Measurements from ENCODE around the gene MAB21L4.

MAB21L4 gene

DNA sequence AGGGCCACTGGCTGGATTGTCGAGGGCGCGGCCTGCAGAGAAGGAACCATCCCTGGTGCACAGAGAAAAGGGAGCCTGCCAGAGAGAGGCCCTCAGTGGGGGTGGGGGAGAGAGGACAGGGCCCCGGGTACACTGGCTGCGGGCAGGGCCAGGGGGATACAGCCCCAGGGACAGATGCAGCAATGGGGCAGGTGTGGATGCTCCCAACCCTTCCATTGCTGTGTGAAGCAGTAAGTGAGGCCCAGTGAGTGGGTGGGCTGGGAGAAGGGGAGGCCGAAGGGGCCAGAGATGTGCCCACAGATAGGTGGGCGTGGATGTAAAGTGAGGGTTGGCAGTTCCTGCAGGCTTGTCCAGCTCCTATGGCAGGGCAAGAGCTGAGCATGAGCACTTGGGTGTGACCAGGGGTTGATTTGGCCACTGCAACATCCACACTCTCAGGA, 19.9 kb downstream of the MAB21L4 start:
- TF ChIP-seq, protein P1, sequence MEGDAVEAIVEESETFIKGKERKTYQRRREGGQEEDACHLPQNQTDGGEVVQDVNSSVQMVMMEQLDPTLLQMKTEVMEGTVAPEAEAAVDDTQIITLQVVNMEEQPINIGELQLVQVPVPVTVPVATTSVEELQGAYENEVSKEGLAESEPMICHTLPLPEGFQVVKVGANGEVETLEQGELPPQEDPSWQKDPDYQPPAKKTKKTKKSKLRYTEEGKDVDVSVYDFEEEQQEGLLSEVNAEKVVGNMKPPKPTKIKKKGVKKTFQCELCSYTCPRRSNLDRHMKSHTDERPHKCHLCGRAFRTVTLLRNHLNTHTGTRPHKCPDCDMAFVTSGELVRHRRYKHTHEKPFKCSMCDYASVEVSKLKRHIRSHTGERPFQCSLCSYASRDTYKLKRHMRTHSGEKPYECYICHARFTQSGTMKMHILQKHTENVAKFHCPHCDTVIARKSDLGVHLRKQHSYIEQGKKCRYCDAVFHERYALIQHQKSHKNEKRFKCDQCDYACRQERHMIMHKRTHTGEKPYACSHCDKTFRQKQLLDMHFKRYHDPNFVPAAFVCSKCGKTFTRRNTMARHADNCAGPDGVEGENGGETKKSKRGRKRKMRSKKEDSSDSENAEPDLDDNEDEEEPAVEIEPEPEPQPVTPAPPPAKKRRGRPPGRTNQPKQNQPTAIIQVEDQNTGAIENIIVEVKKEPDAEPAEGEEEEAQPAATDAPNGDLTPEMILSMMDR (IDR thresholded peaks at IDR 0.05; ENCODE audit: insufficient read depth, low read length, poor library complexity, severe bottlenecking): no peak
- no peak for DNase-seq (ENCODE audit: extremely low read depth, insufficient read length)

DNA sequence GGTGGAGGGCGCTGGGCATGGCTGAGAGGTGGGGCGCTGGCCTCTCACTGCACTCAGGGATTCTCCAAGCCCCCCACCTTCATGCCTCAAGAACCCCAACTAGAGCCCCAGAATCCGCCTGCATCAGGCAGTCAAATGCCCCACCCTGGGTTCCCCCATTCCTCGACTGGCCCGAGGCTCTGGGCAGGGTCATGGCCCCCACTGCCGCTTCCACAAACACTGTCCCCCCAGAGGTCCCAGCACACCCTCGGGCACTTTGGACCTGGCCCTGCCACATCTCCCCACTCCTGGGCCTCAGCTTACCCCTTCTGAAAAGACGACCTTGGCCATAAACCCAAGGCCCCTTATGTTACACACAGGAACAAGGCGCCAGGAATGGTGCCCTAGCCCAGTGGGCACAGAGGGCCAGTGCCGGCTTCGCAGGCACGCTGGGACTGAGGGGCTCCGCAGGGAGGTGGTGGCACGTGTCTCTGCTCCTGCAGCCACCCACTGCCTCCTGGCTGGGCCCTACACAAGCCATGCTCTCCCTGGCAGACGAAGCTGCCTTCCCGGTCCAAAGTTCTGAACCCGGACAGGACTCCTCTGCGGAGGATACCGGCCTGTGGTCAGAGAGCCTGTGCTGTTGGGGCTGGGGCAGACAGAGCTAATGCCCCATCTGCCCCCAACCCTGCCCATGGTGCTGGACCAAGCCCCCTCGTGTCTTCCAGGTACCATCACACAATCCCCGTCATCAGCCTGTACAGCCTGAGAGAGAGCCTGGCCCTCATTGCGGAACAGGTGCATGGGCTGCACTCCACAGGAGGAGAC, 20.5 kb downstream of the MAB21L4 start:
- Histone ChIP-seq H3K27me3 (replicated peaks; ENCODE audit: control insufficient read depth, insufficient read depth, low read length) (peaks cover 1% of the 10 kb centered on the region; the same call in 1 of the 2 replicates), H3K36me3 (ENCODE audit: control insufficient read depth, insufficient read depth, low read length) (no peaks in the 10 kb centered on the region), H3K4me3 (replicated peaks; ENCODE audit: low read depth, low read length) (no peak overlapping the region)
- no peak for DNase-seq (ENCODE audit: extremely low read depth, insufficient read length)
- TF ChIP-seq, protein P1 (IDR thresholded peaks at IDR 0.05; ENCODE audit: insufficient read depth, low read length, poor library complexity, severe bottlenecking): no peak

More for the DNA sequence above, 19.9 kb downstream of the MAB21L4 start:
- Histone ChIP-seq H3K4me3 (replicated peaks; ENCODE audit: low read depth, low read length) (no peak overlapping the region), H3K36me3 (ENCODE audit: control insufficient read depth, insufficient read depth, low read length) (no peaks in the 10 kb centered on the region), H3K27me3 (replicated peaks; ENCODE audit: control insufficient read depth, insufficient read depth, low read length) (peaks cover 1% of the 10 kb centered on the region; the same call in 1 of the 2 replicates)

DNA sequence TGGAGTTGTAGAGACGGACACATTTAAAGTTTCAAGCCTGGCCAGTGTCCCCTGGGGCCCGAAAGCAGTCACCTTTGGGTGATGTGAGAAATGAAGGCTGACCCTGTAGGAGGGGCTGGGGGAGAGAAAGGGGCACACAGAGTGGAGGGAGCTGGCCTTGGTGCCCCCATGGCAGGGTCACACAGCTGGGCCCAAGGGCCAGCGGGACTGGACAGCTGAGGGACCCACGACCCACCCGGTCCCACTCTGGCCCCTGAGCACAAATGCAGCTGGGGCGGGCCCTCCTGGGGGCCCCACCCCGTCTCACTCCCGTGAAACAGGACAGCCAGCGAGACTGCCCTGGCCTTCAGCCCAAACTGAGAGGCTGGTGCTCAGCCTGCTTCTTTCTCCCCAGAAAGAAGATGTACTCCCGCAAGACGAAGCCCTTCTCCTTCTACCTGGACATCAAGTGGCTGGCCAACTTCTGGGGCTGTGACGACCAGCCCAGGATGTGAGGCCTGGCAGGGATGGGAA, 21.2 kb downstream of the MAB21L4 start:
- Histone ChIP-seq H3K36me3 (ENCODE audit: control insufficient read depth, insufficient read depth, low read length) (no peaks in the 10 kb centered on the region), H3K27me3 (replicated peaks; ENCODE audit: control insufficient read depth, insufficient read depth, low read length) (peaks cover 1% of the 10 kb centered on the region), H3K4me3 (replicated peaks; ENCODE audit: low read depth, low read length) (no peak overlapping the region)
- no peak for DNase-seq (ENCODE audit: extremely low read depth, insufficient read length)
- TF ChIP-seq, protein P1 (IDR thresholded peaks at IDR 0.05; ENCODE audit: insufficient read depth, low read length, poor library complexity, severe bottlenecking): no peak

DNA sequence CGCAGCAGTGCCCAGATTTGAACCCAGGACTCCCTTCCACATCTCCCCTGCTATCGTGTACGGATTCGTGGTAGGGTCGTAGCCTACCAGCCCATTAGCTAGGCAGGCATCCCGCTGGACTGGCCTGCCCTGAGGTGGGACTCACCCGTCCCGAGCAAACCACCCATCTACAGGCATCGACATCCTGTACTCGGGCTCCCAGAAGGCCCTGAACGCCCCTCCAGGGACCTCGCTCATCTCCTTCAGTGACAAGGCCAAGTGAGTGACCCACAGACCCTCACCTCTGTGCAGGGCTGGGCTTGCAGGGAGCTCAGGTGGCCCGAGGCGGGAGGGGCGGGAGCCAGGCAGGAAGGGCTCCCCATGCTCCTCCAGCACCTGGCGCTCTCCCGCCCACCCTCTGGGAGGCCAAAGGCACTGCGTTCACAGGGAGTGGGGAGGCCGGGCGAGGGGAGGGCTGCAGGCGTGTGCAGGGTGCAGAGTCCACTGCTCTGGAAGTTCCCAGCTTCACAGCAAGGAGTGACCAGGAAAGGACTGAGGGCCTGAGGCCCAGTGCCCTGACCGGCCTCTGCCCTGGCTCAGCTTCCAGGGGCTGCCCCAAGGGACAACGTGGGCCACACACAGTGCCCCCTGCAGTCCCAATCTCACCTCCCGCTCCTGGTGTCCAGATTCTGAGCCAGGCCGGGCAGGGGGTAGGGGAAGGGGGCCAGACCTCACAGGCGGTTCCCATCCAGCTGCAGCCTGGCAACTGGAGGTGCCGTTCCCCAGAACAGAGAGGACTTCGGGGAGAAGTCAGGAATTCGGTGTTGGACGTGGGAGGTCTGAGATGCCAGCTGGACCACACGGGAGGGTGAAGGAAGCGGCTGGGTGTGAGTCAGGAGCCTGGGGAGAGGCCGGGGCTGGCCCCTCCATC, 21.9 kb downstream of the MAB21L4 start:
- H3K4me3 ChIP-seq (replicated peaks; ENCODE audit: low read depth, low read length): no peak overlapping the region
- DNase-seq (ENCODE audit: extremely low read depth, insufficient read length): no peak
- no peaks in the 10 kb centered on the region for H3K36me3 ChIP-seq (ENCODE audit: control insufficient read depth, insufficient read depth, low read length)
- peaks cover 1% of the 10 kb centered on the region for H3K27me3 ChIP-seq (replicated peaks; ENCODE audit: control insufficient read depth, insufficient read depth, low read length)
- TF ChIP-seq, protein P1 (IDR thresholded peaks at IDR 0.05; ENCODE audit: insufficient read depth, low read length, poor library complexity, severe bottlenecking): no peak

DNA sequence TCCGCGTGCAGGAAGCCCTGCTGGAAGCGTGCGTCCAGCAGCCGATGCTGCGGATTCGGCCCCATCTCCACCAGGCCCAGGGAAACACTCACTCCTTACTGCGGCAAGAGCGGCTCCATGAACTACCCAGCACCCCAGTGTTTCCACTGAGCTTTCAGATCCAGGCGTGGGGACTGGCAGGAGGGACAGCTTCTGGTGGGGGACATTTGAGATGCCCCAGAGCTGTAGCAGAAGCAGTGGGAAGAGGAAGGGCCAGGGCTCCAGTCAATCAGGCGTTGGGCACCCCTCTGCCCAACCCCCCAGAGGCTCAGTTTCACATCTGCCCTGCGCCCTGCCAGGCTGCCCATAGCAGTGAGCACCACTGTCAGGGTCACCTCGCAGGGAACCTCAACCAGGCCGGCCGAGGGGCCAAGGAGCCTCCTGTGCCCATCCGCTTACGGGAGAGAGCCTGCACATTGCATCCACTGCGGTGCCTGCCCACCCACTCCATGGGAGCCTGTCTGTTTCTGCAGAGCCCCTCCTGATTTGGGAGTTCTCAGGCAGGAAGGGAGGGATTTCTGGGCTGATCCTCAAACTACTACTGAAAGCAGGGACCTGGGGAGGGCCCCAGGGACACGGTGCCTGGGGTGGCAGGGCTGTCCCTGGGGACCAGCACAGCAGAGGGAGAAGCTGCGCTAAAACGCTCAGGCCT, 22.7 kb downstream of the MAB21L4 start:
- peaks cover 1% of the 10 kb centered on the region for H3K27me3 ChIP-seq (replicated peaks; ENCODE audit: control insufficient read depth, insufficient read depth, low read length)
- H3K36me3 ChIP-seq (ENCODE audit: control insufficient read depth, insufficient read depth, low read length): no peaks in the 10 kb centered on the region
- DNase-seq (ENCODE audit: extremely low read depth, insufficient read length): no peak
- TF ChIP-seq, protein P1 (IDR thresholded peaks at IDR 0.05; ENCODE audit: insufficient read depth, low read length, poor library complexity, severe bottlenecking): no peak
- no peak overlapping the region for H3K4me3 ChIP-seq (replicated peaks; ENCODE audit: low read depth, low read length)

Measured in GM06990 (cell line).